ENCODE data around the gene ASIC4.

Gene ASIC4

GRCh38 chr2:219515874-219516629, 1.8 kb downstream of the ASIC4 start:
- no peak for DNase-seq (ENCODE audit: low spot score)

- DNase-seq (ENCODE audit: low spot score) = no peak
Measured at GRCh38 chr2:219516888-219517287, 2.6 kb downstream of the ASIC4 start.

GRCh38 chr2:219517954-219518778, 3.9 kb downstream of the ASIC4 start:
- DNase-seq (ENCODE audit: low spot score) = no peak

GRCh38 chr2:219519526-219519916, 5.2 kb downstream of the ASIC4 start:
- no peak for DNase-seq (ENCODE audit: low spot score)

GRCh38 chr2:219520079-219520478, 5.8 kb downstream of the ASIC4 start:
- no peak for DNase-seq (ENCODE audit: low spot score)

- DNase-seq (ENCODE audit: low spot score) = no peak
Measured at GRCh38 chr2:219521066-219521880, 7.0 kb downstream of the ASIC4 start.

GRCh38 chr2:219522111-219523030, 8.1 kb downstream of the ASIC4 start:
- DNase-seq (ENCODE audit: low spot score) = no peak

- no peak for DNase-seq (ENCODE audit: low spot score)
Measured at GRCh38 chr2:219523031-219523671, 8.9 kb downstream of the ASIC4 start.

- DNase-seq (ENCODE audit: low spot score) = no peak
Measured at GRCh38 chr2:219524817-219525216, 10.5 kb downstream of the ASIC4 start.

- DNase-seq (ENCODE audit: low spot score) = no peak
Measured at GRCh38 chr2:219525533-219526232, 11.4 kb downstream of the ASIC4 start.

- no peak for DNase-seq (ENCODE audit: low spot score)
Measured at GRCh38 chr2:219526320-219527075, 12.2 kb downstream of the ASIC4 start.

GRCh38 chr2:219527076-219527394, 12.8 kb downstream of the ASIC4 start:
- peak; percentile 54 for DNase-seq (ENCODE audit: low spot score)

GRCh38 chr2:219527472-219527871, 13.2 kb downstream of the ASIC4 start:
- no peak for DNase-seq (ENCODE audit: low spot score)

GRCh38 chr2:219530048-219530963, 16.0 kb downstream of the ASIC4 start:
- DNase-seq (ENCODE audit: low spot score) = peak; percentile 93

- no peak for DNase-seq (ENCODE audit: low spot score)
Measured at GRCh38 chr2:219531639-219532377, 17.5 kb downstream of the ASIC4 start.

- DNase-seq (ENCODE audit: low spot score) = no peak
Measured at GRCh38 chr2:219532378-219532649, 18.0 kb downstream of the ASIC4 start.

GRCh38 chr2:219533930-219534661, 19.8 kb downstream of the ASIC4 start:
- DNase-seq (ENCODE audit: low spot score) = no peak

Data from Ammon's horn (tissue), 1 donor.